ENCODE data around the gene INSC. TPM values are rescaled to one million over a fixed set of nuclear protein-coding genes. Genes with fewer than 3 reads are reported as not detected.

The INSC gene
- total RNA-seq, 2 experiments from 2014 or later = 1.0 TPM

DNA sequence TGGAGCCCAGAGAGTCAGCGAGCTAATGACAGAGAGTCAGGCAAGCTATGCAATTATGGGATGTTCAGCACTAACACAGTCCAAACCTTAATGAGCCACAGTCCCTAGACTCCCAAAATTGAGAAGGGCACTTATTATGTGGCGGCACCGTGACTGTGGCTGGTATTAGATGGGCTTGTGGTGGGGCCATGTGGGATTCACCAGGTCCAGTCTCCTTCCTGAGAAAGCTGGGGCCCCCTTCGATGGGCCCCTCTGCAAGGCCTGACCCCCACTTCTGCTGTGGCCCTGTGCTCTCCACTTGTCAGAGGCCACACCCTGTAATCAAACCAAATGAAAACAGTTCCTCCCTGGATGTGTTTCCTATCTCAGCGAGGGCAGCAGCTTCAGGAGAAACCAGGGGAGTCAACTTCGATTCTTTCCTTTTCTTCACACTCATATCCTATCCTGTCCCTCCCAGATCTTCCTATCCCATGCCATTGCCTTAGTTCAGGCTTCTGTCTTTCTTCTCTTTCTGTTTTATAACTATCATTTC lies 42.9 kb downstream of the INSC start:
- intact Hi-C loops (cut with micrococcal nuclease) = loop anchor here (5.0 kb wide), 1 partner anchor 50 kb away; no protein-coding TSS in a partner anchor
- H3K36me3 Mint-ChIP-seq (ENCODE audit: low read depth) = no peaks in the 10 kb centered on the region

DNA sequence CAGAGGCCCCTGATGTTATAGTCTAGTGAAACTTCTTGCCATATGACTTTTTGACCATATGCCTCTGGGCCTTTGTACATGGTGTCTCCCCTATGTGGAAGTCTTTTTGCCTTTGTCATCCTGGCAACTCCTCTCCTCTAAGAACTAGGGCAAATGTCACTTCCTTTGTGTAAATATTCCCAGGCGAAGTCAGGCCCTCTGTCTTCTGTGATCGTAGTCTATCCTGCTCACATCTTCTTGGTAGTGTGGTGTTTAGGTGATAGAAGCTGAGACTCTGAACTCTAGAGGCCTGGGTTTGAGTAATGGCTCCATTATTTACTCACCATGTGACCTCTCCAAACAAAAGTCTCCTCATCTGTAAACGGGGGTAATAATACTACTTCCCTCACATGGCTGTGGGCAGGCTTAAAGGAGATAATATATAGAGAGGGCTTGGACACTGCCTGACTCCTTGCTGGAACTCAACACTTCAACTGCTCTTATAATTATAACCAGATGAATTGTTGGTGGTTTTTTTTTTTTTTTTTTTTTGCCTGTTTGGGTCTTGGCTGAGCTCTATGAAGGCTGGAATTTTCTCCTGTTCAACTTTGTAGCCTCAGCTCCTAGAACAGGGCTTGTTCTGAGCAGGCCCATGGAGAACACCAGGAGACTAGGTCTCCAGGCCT lies 43.8 kb downstream of the INSC start:
- no peak for DNase-seq
- no peaks in the 10 kb centered on the region for H3K4me1 Mint-ChIP-seq (ENCODE audit: low read depth)
- no peak overlapping the region for H3K27ac Mint-ChIP-seq
- no peak overlapping the region for H3K4me3 Mint-ChIP-seq
- intact Hi-C loops (cut with micrococcal nuclease) = loop anchor here (1.0 to 5.0 kb wide), 2 partner anchors 49 to 57 kb away; no protein-coding TSS in a partner anchor
- no peaks in the 10 kb centered on the region for H3K36me3 Mint-ChIP-seq (ENCODE audit: low read depth)
- H3K9me3 Mint-ChIP-seq = no peaks in the 10 kb centered on the region
- CTCF ChIA-PET = interaction anchor here (1.1 to 1.2 kb wide), 3 partner anchors 18 to 67 kb away, joined by 3 to 5 read pairs (median 4); no protein-coding TSS in a partner anchor
- no peaks in the 10 kb centered on the region for H3K27me3 Mint-ChIP-seq (ENCODE audit: low read depth)

More for the DNA sequence above, 42.9 kb downstream of the INSC start:
- no peak for DNase-seq
- H3K4me1 Mint-ChIP-seq (ENCODE audit: low read depth) = no peaks in the 10 kb centered on the region
- H3K4me3 Mint-ChIP-seq = no peak overlapping the region
- H3K27ac Mint-ChIP-seq = no peak overlapping the region
- no peaks in the 10 kb centered on the region for H3K9me3 Mint-ChIP-seq
- no peaks in the 10 kb centered on the region for H3K27me3 Mint-ChIP-seq (ENCODE audit: low read depth)
- CTCF ChIA-PET = interaction anchor here (1.1 kb wide), 1 partner anchor 19 kb away, joined by 4 read pairs; no protein-coding TSS in a partner anchor

GRCh38 chr11:15159085-15159484 lies 44.4 kb downstream of the INSC start:
- Mint-ChIP-seq H3K36me3 (ENCODE audit: low read depth) (no peaks in the 10 kb centered on the region), H3K9me3 (no peaks in the 10 kb centered on the region), H3K4me1 (ENCODE audit: low read depth) (no peaks in the 10 kb centered on the region), H3K27ac (no peak overlapping the region), H3K4me3 (no peak overlapping the region), H3K27me3 (ENCODE audit: low read depth) (no peaks in the 10 kb centered on the region)
- DNase-seq = no peak
- intact Hi-C loops (cut with micrococcal nuclease) = loop anchor here (1.0 to 5.0 kb wide), 2 partner anchors 48 to 58 kb away; no protein-coding TSS in a partner anchor
- CTCF ChIA-PET = interaction anchor here (0.8 to 1.2 kb wide), 5 partner anchors 18 to 67 kb away, joined by 3 to 5 read pairs (median 4); no protein-coding TSS in a partner anchor

DNA sequence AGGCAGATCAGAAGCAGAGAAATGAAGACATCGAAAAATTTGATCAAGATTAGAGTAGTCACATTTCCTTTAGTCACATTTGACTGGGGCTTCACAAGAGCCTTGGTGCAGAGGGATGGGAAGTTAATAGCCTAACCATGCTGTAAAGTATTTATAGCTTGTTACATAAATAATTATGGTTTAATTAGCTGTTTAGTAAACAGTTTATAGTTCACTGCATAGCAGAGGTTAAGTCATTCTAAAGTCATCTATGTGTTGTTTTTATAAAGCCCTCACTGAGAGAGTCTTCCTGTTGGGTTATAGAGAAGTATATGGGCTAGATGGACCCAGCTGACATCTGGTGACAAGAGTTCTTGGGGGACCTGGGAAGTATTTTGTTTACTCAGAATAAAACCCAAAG lies 47.1 kb downstream of the INSC start:
- CTCF ChIA-PET = interaction anchor here (1.1 to 1.6 kb wide), 2 partner anchors 70 to 123 kb away, joined by 3 read pairs; no protein-coding TSS in a partner anchor
- Mint-ChIP-seq H3K4me3 (no peak overlapping the region), H3K27ac (no peak overlapping the region), H3K4me1 (ENCODE audit: low read depth) (no peaks in the 10 kb centered on the region), H3K27me3 (ENCODE audit: low read depth) (peaks cover 5% of the 10 kb centered on the region), H3K9me3 (no peaks in the 10 kb centered on the region), H3K36me3 (ENCODE audit: low read depth) (no peaks in the 10 kb centered on the region)
- intact Hi-C loops (cut with micrococcal nuclease) = no loop called here
- no peak for DNase-seq

DNA sequence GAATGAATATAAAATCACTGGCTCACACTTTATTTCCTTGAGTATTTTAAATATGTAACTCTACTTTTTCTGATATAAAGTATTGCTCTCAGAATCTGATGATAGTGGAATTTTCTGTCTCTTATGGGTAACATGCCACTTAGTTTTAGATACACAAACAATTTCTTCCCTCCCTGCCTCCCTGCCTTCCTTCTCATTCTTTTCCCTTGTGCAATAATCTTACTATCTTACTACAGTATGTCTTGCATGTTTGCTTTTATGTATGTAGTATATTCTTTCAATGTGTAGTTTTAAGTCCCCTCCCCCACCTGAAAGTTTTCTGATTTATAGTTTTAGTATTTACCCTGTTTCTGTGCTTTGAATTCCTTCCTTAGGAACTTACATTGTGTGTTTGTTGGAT lies 48.4 kb downstream of the INSC start:
- Mint-ChIP-seq H3K4me1 (ENCODE audit: low read depth) (no peaks in the 10 kb centered on the region), H3K36me3 (ENCODE audit: low read depth) (no peaks in the 10 kb centered on the region), H3K4me3 (no peak overlapping the region), H3K27me3 (ENCODE audit: low read depth) (peaks cover 5% of the 10 kb centered on the region), H3K9me3 (no peaks in the 10 kb centered on the region), H3K27ac (no peak overlapping the region)
- CTCF ChIA-PET = interaction anchor here (1.6 kb wide), 1 partner anchor 71 kb away, joined by 3 read pairs; no protein-coding TSS in a partner anchor
- DNase-seq = no peak
- intact Hi-C loops (cut with micrococcal nuclease) = no loop called here

DNA sequence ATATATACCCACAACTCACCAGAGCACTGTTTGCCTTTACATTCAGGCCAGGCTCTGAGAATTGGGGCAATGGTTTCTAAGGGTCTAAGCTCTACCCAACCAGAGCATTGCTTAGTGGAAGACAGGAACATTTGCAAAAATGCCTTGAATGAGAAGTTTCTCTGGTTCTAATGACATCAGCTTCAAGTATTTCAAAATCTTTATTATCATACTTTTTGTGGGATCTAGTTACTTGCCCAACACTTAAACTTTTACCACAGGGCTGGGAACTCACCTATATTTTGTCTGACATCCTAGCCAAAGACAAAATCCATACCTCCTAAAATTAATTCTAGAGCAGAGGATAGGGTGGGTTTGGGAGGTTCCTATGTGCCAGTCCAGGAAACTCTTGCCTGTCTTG lies 51.5 kb downstream of the INSC start:
- H3K4me1 Mint-ChIP-seq (ENCODE audit: low read depth) = no peaks in the 10 kb centered on the region
- no peak overlapping the region for H3K4me3 Mint-ChIP-seq
- CTCF ChIA-PET = no interaction called here
- no peaks in the 10 kb centered on the region for H3K36me3 Mint-ChIP-seq (ENCODE audit: low read depth)
- peaks cover 5% of the 10 kb centered on the region for H3K27me3 Mint-ChIP-seq (ENCODE audit: low read depth)
- no peak overlapping the region for H3K27ac Mint-ChIP-seq
- intact Hi-C loops (cut with micrococcal nuclease) = no loop called here
- no peak for DNase-seq
- H3K9me3 Mint-ChIP-seq = no peaks in the 10 kb centered on the region

- H3K27me3 Mint-ChIP-seq (ENCODE audit: low read depth) = peaks cover 5% of the 10 kb centered on the region
- H3K36me3 Mint-ChIP-seq (ENCODE audit: low read depth) = no peaks in the 10 kb centered on the region
- no peak overlapping the region for H3K4me3 Mint-ChIP-seq
- no peak overlapping the region for H3K27ac Mint-ChIP-seq
- no peak for DNase-seq
- no peaks in the 10 kb centered on the region for H3K4me1 Mint-ChIP-seq (ENCODE audit: low read depth)
- CTCF ChIA-PET = no interaction called here
- H3K9me3 Mint-ChIP-seq = no peaks in the 10 kb centered on the region
- intact Hi-C loops (cut with micrococcal nuclease) = no loop called here
Observed at GRCh38 chr11:15169815-15170551, 55.3 kb downstream of the INSC start.

DNA sequence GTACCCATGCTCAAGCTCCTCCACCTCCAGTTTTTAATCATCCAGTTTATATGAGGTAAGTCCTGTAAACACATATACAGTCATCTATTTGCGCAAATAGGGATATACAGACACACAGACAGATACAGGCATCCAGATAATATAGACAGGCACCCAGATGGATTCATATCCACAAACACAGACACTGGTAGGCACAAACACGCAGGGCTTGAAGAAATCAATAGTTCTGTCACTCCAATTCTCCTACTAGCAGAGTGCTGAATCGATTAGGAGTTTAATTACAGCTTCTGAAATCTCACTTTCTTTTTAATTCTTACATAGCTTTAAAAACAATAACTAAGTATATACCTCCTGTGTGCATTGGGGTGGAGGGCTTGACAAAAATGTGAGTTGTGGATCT lies 56.0 kb downstream of the INSC start:
- no peak overlapping the region for H3K27ac Mint-ChIP-seq
- no peaks in the 10 kb centered on the region for H3K36me3 Mint-ChIP-seq (ENCODE audit: low read depth)
- H3K9me3 Mint-ChIP-seq = no peaks in the 10 kb centered on the region
- H3K4me1 Mint-ChIP-seq (ENCODE audit: low read depth) = no peaks in the 10 kb centered on the region
- DNase-seq = no peak
- no peak overlapping the region for H3K4me3 Mint-ChIP-seq
- intact Hi-C loops (cut with micrococcal nuclease) = no loop called here
- CTCF ChIA-PET = no interaction called here
- H3K27me3 Mint-ChIP-seq (ENCODE audit: low read depth) = peaks cover 5% of the 10 kb centered on the region

GRCh38 chr11:15171956-15172355 lies 57.2 kb downstream of the INSC start:
- H3K9me3 Mint-ChIP-seq = no peaks in the 10 kb centered on the region
- no peak overlapping the region for H3K4me3 Mint-ChIP-seq
- intact Hi-C loops (cut with micrococcal nuclease) = no loop called here
- H3K36me3 Mint-ChIP-seq (ENCODE audit: low read depth) = no peaks in the 10 kb centered on the region
- no peaks in the 10 kb centered on the region for H3K4me1 Mint-ChIP-seq (ENCODE audit: low read depth)
- H3K27ac Mint-ChIP-seq = no peak overlapping the region
- no peak for DNase-seq
- CTCF ChIA-PET = no interaction called here
- H3K27me3 Mint-ChIP-seq (ENCODE audit: low read depth) = peaks cover 2% of the 10 kb centered on the region

- no peaks in the 10 kb centered on the region for H3K4me1 Mint-ChIP-seq (ENCODE audit: low read depth)
- H3K36me3 Mint-ChIP-seq (ENCODE audit: low read depth) = no peaks in the 10 kb centered on the region
- H3K27ac Mint-ChIP-seq = no peak overlapping the region
- no peaks in the 10 kb centered on the region for H3K9me3 Mint-ChIP-seq
- DNase-seq = no peak
- CTCF ChIA-PET = no interaction called here
- H3K27me3 Mint-ChIP-seq (ENCODE audit: low read depth) = peaks cover 2% of the 10 kb centered on the region
- H3K4me3 Mint-ChIP-seq = no peak overlapping the region
- intact Hi-C loops (cut with micrococcal nuclease) = no loop called here
Observed at GRCh38 chr11:15175831-15176230, 61.1 kb downstream of the INSC start.

- no peak overlapping the region for H3K4me3 Mint-ChIP-seq
- no peaks in the 10 kb centered on the region for H3K36me3 Mint-ChIP-seq (ENCODE audit: low read depth)
- intact Hi-C loops (cut with micrococcal nuclease) = no loop called here
- no peak overlapping the region for H3K27ac Mint-ChIP-seq
- peaks cover 2% of the 10 kb centered on the region for H3K27me3 Mint-ChIP-seq (ENCODE audit: low read depth)
- DNase-seq = no peak
- no peaks in the 10 kb centered on the region for H3K9me3 Mint-ChIP-seq
- H3K4me1 Mint-ChIP-seq (ENCODE audit: low read depth) = no peaks in the 10 kb centered on the region
- CTCF ChIA-PET = interaction anchor here (1.2 kb wide), 2 partner anchors 18 to 23 kb away, joined by 4 read pairs; no protein-coding TSS in a partner anchor
Observed at GRCh38 chr11:15176646-15177163, 62.0 kb downstream of the INSC start.

GRCh38 chr11:15177491-15177890 lies 62.8 kb downstream of the INSC start:
- intact Hi-C loops (cut with micrococcal nuclease) = no loop called here
- no peak for DNase-seq
- H3K27me3 Mint-ChIP-seq (ENCODE audit: low read depth) = peaks cover 2% of the 10 kb centered on the region
- H3K36me3 Mint-ChIP-seq (ENCODE audit: low read depth) = no peaks in the 10 kb centered on the region
- H3K4me1 Mint-ChIP-seq (ENCODE audit: low read depth) = no peaks in the 10 kb centered on the region
- CTCF ChIA-PET = interaction anchor here (1.2 kb wide), 2 partner anchors 19 to 24 kb away, joined by 4 read pairs; no protein-coding TSS in a partner anchor
- H3K27ac Mint-ChIP-seq = no peak overlapping the region
- H3K4me3 Mint-ChIP-seq = no peak overlapping the region
- no peaks in the 10 kb centered on the region for H3K9me3 Mint-ChIP-seq

Data from activated naive CD4-positive, alpha-beta T cell treated with anti-CD3 and anti-CD28 coated beads for 36 hours (primary cell).